HS-27A (cell line): Measurements from ENCODE around the gene SYCE1.

ENCODE experiments used
- DNase-seq: peaks from one replicate; pipeline ENCODE4 v3.0.0-alpha.2; 2012; ENCODE audit warnings: low read depth, missing footprints

SYCE1 gene

GRCh38 chr10:133511907-133512528 is 53.4 kb downstream of the SYCE1 start:
- DNase-seq: no peak

GRCh38 chr10:133511408-133511807 is 54.0 kb downstream of the SYCE1 start:
- no peak for DNase-seq

GRCh38 chr10:133509700-133510099 is 55.7 kb downstream of the SYCE1 start:
- no peak for DNase-seq
